OCI-LY3 (cell line): ENCODE data around the gene CIAO3.

Source experiments
- EZH2phosphoT487 ChIP-seq: fragments of 200-600 bp; shearing (Covaris generic); IDR thresholded peaks from 2 replicates; pipeline ENCODE4 v1.6.1; 2018; ENCODE audit warnings: antibody characterized with exemption, mixed run types, low read depth
- TF ChIP-seq, protein P1 (sequence below): fragments of 200-600, 300-600 bp; sonication (generic); IDR thresholded peaks from 2 replicates; pipeline ENCODE4 v1.5.1; 2014; ENCODE audit warnings: antibody characterized with exemption, low read length, low read depth

DNA sequence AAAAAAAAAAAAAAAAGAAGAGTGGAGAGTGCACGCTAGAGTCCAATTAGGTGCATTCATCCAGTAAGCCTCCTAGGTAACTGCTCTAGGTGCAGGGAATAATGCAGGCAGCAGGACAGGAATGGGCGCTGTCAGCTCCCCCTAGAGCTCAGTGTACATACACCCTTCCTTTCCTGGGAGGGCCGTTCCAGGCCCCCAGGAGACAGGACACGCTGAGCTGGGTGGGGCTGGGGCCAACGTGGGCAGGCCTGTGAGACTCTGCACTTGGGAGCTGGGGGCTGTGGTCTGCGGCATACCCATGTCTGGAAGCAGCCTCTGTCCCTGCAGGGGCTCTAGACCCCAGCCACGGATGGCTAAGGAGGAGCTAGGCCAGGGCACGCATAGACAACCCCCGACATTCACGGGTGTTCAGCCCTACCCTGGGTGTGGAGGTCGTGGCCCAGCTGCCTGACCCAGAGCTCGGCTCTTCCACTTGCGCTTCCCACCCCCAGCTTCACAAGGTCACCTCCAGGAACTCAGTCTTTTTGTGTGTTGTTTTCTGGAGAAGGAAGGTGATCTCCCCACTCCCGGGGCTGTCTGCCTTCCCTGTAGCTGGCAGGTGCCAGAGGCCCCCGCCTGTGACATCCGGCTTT lies 20.9 kb downstream of the CIAO3 start:
- TF ChIP-seq, protein P1, sequence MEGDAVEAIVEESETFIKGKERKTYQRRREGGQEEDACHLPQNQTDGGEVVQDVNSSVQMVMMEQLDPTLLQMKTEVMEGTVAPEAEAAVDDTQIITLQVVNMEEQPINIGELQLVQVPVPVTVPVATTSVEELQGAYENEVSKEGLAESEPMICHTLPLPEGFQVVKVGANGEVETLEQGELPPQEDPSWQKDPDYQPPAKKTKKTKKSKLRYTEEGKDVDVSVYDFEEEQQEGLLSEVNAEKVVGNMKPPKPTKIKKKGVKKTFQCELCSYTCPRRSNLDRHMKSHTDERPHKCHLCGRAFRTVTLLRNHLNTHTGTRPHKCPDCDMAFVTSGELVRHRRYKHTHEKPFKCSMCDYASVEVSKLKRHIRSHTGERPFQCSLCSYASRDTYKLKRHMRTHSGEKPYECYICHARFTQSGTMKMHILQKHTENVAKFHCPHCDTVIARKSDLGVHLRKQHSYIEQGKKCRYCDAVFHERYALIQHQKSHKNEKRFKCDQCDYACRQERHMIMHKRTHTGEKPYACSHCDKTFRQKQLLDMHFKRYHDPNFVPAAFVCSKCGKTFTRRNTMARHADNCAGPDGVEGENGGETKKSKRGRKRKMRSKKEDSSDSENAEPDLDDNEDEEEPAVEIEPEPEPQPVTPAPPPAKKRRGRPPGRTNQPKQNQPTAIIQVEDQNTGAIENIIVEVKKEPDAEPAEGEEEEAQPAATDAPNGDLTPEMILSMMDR, result no peak
- TF ChIP-seq EZH2phosphoT487, result no peak
